OCI-LY3 (cell line): ENCODE data around the gene POU2F1.

Source experiments
- H2AFZ ChIP-seq: fragments of 200-600, 300-600 bp; shearing (Covaris generic); 2 replicates; pipeline ENCODE4 v1.6.0; 2014; ENCODE audit warnings: antibody characterized with exemption, low read depth, low read length
- H3K27ac ChIP-seq: fragments of 200-600, 300-600 bp; sonication (generic); 2 replicates; pipeline ENCODE4 v1.5.1; 2014; ENCODE audit warnings: mild to moderate bottlenecking, low read length, moderate library complexity, mixed read lengths
- H3K27me3 ChIP-seq: fragments of 200-600, 300-600 bp; sonication (generic); 2 replicates; pipeline ENCODE4 v1.6.1; 2014; ENCODE audit warnings: low read depth, low read length, mixed read lengths
- H3K36me3 ChIP-seq: fragments of 200-600, 300-600 bp; sonication (generic); replicated peaks from 2 replicates; pipeline ENCODE3; 2014; ENCODE audit warnings: low read depth, low read length, mixed read lengths
- H3K4me1 ChIP-seq: fragments of 300-600, 200-600 bp; sonication (generic); 2 replicates; pipeline ENCODE4 v1.6.1; 2014; ENCODE audit warnings: low read length, mixed read lengths
- H3K4me2 ChIP-seq: fragments of 200-600, 300-600 bp; sonication (generic); 2 replicates; pipeline ENCODE4 v1.6.1; 2014; ENCODE audit warnings: low read length, mixed read lengths
- H3K4me3 ChIP-seq: fragments of 300-600, 200-600 bp; sonication (generic); 2 replicates; pipeline ENCODE4 v1.5.1; 2014; ENCODE audit warnings: antibody characterized with exemption, mild to moderate bottlenecking, low read length, moderate library complexity
- H3K79me2 ChIP-seq: fragments of 300-600, 200-600 bp; shearing (Covaris generic); 2 replicates; pipeline ENCODE4 v1.6.1; 2014; ENCODE audit warnings: mild to moderate bottlenecking, low read length, mixed read lengths
- H3K9ac ChIP-seq: fragments of 300-600, 200-600 bp; shearing (Covaris generic); 2 replicates; pipeline ENCODE4 v1.6.0; 2014; ENCODE audit warnings: mild to moderate bottlenecking, low read length, moderate library complexity
- H3K9me3 ChIP-seq: fragments of 200-600, 300-600 bp; shearing (Covaris generic); 2 replicates; pipeline ENCODE4 v1.6.1; 2014; ENCODE audit warnings: low read length, mixed read lengths; ENCODE audit not compliant: insufficient read depth
- H4K20me1 ChIP-seq: fragments of 200-600, 300-600 bp; sonication (generic); 2 replicates; pipeline ENCODE4 v1.6.1; 2016; ENCODE audit warnings: low read length, mixed read lengths; ENCODE audit not compliant: insufficient read depth
- CTCF ChIP-seq: fragments of 200-600, 300-600 bp; sonication (generic); IDR thresholded peaks from 2 replicates; pipeline ENCODE4 v1.5.1; 2014; ENCODE audit warnings: antibody characterized with exemption, low read length, low read depth
- EZH2phosphoT487 ChIP-seq: fragments of 200-600 bp; shearing (Covaris generic); IDR thresholded peaks from 2 replicates; pipeline ENCODE4 v1.6.1; 2018; ENCODE audit warnings: antibody characterized with exemption, mixed run types, low read depth

POU2F1 gene

GRCh38 chr1:167220537-167221125 is at the start of gene POU2F1:
Gene POU2F1, plus strand, starts transcription at chr1:167220886. Its CDS starts 12 bp downstream, at chr1:167220898.
- Histone ChIP-seq H2AFZ (peak within 1 kb of the TSS; percentile 97), H3K27me3 (no peaks in the 10 kb centered on the region), H3K36me3 (no peaks in the 10 kb centered on the region), H4K20me1 (peaks cover 24% of the 10 kb centered on the region), H3K79me2 (peaks cover 41% of the 10 kb centered on the region), H3K4me3 (peak within 1 kb of the TSS; percentile 87), H3K4me1 (peaks cover 23% of the 10 kb centered on the region), H3K9me3 (no peaks in the 10 kb centered on the region), H3K27ac (peak within 1 kb of the TSS; percentile 94), H3K9ac (peak within 1 kb of the TSS; percentile 98), H3K4me2 (peak within 1 kb of the TSS; percentile 88)
- TF ChIP-seq CTCF (peak; percentile 73), EZH2phosphoT487 (no peak)

GRCh38 chr1:167171286-167171929 is 49.3 kb upstream of the POU2F1 start:
- Histone ChIP-seq H3K4me2 (no peak overlapping the region), H3K36me3 (no peaks in the 10 kb centered on the region), H3K27me3 (peaks cover 50% of the 10 kb centered on the region), H3K79me2 (no peaks in the 10 kb centered on the region), H3K9ac (no peak overlapping the region), H3K9me3 (no peaks in the 10 kb centered on the region), H3K4me3 (no peak overlapping the region), H3K27ac (no peak overlapping the region), H2AFZ (no peak overlapping the region), H3K4me1 (no peaks in the 10 kb centered on the region), H4K20me1 (no peaks in the 10 kb centered on the region)
- TF ChIP-seq EZH2phosphoT487 (no peak), CTCF (no peak)

GRCh38 chr1:167173516-167174184 is 47.0 kb upstream of the POU2F1 start:
- no peaks in the 10 kb centered on the region for H4K20me1 ChIP-seq
- peaks cover 34% of the 10 kb centered on the region for H3K27me3 ChIP-seq
- H3K4me2 ChIP-seq = no peak overlapping the region
- no peak overlapping the region for H3K27ac ChIP-seq
- no peaks in the 10 kb centered on the region for H3K79me2 ChIP-seq
- no peak for TF ChIP-seq EZH2phosphoT487
- no peak for TF ChIP-seq CTCF
- no peaks in the 10 kb centered on the region for H3K4me1 ChIP-seq
- no peak overlapping the region for H3K9ac ChIP-seq
- H3K36me3 ChIP-seq = no peaks in the 10 kb centered on the region
- H2AFZ ChIP-seq = no peak overlapping the region; the same call in 1 of the 2 replicates
- no peaks in the 10 kb centered on the region for H3K9me3 ChIP-seq
- H3K4me3 ChIP-seq = no peak overlapping the region

GRCh38 chr1:167175901-167176300 is 44.8 kb upstream of the POU2F1 start:
- H3K27ac ChIP-seq = no peak overlapping the region
- no peak overlapping the region for H3K4me3 ChIP-seq
- peaks cover 12% of the 10 kb centered on the region; the same call in 1 of the 2 replicates for H3K27me3 ChIP-seq
- H3K36me3 ChIP-seq = no peaks in the 10 kb centered on the region
- no peak overlapping the region for H3K9ac ChIP-seq
- no peak overlapping the region for H2AFZ ChIP-seq
- H3K79me2 ChIP-seq = no peaks in the 10 kb centered on the region
- no peaks in the 10 kb centered on the region for H3K4me1 ChIP-seq
- H3K4me2 ChIP-seq = no peak overlapping the region
- TF ChIP-seq EZH2phosphoT487 (no peak), CTCF (no peak)
- no peaks in the 10 kb centered on the region for H3K9me3 ChIP-seq
- H4K20me1 ChIP-seq = no peaks in the 10 kb centered on the region
